ENCODE results near the gene FHOD3.

DNA sequence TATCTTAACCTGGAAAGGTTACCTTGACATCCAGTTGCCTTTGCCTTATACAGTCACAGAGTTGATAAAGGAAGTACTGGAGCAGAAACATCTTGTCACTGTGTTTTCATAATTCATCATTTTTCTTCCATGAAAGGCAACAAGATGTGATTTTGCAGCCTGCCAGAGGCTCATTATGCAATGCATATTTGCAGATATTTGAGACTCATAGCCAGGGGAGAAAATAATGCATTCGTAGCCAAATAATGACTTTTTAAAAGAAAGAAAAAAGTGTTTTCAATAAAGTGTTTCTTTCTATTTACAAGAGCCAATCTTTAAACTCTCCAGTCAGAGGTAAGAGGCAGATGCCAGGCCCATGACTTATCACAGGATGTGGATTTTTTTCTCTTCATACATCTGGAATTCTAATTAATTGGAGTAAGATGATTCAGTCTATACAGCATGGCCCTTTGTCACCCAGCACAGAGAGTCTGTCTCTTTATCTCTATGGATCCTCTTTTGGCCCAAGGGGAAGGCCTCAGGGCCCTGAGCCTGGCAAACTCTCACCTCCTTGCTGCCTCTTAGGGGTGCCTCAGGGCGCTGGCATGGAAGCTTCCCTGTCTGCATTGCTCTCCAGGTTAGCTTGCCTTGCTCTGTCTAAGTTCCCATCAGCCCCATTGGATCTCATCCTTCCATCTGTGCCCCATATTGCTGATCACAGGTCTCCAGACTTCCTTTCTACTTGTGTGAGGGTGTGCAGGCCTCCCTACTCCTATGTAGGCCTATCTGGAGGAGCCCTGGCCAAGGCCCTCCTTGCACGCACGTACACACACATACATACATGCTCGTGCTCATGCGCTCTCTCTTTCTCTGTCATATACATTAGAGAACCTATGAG, 283.6 kb downstream of the FHOD3 start:
- TF ChIP-seq, protein P1, sequence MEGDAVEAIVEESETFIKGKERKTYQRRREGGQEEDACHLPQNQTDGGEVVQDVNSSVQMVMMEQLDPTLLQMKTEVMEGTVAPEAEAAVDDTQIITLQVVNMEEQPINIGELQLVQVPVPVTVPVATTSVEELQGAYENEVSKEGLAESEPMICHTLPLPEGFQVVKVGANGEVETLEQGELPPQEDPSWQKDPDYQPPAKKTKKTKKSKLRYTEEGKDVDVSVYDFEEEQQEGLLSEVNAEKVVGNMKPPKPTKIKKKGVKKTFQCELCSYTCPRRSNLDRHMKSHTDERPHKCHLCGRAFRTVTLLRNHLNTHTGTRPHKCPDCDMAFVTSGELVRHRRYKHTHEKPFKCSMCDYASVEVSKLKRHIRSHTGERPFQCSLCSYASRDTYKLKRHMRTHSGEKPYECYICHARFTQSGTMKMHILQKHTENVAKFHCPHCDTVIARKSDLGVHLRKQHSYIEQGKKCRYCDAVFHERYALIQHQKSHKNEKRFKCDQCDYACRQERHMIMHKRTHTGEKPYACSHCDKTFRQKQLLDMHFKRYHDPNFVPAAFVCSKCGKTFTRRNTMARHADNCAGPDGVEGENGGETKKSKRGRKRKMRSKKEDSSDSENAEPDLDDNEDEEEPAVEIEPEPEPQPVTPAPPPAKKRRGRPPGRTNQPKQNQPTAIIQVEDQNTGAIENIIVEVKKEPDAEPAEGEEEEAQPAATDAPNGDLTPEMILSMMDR (conservative IDR thresholded peaks at IDR 0.05): no peak
- no peak for TF ChIP-seq EZH2 (IDR thresholded peaks at IDR 0.05; ENCODE audit: low read depth)

Measured in PC-9 (cell line).